ENCODE results near the gene NUDT16L1.

NUDT16L1 gene

GRCh38 chr16:4694642-4695451 lies 1.5 kb downstream of the NUDT16L1 start:
- DNase-seq (ENCODE audit: low read depth), result no peak

GRCh38 chr16:4695473-4696171 lies 2.3 kb downstream of the NUDT16L1 start:
- DNase-seq (ENCODE audit: low read depth), result no peak

GRCh38 chr16:4696172-4696904 lies 3.0 kb downstream of the NUDT16L1 start:
- DNase-seq (ENCODE audit: low read depth), result no peak

- no peak for DNase-seq (ENCODE audit: low read depth)
Observed at GRCh38 chr16:4696905-4697847, 3.8 kb downstream of the NUDT16L1 start.

GRCh38 chr16:4697848-4698291 lies 4.5 kb downstream of the NUDT16L1 start:
- no peak for DNase-seq (ENCODE audit: low read depth)

- DNase-seq (ENCODE audit: low read depth), result no peak
Observed at GRCh38 chr16:4698321-4699045, 5.1 kb downstream of the NUDT16L1 start.

GRCh38 chr16:4699046-4699556 lies 5.7 kb downstream of the NUDT16L1 start:
- DNase-seq (ENCODE audit: low read depth), result no peak

GRCh38 chr16:4700380-4700996 lies 7.1 kb downstream of the NUDT16L1 start:
- no peak for DNase-seq (ENCODE audit: low read depth)

GRCh38 chr16:4700997-4701743 lies 7.8 kb downstream of the NUDT16L1 start:
- DNase-seq (ENCODE audit: low read depth), result no peak

GRCh38 chr16:4701791-4702465 lies 8.6 kb downstream of the NUDT16L1 start:
- no peak for DNase-seq (ENCODE audit: low read depth)

GRCh38 chr16:4702466-4702808 lies 9.1 kb downstream of the NUDT16L1 start:
- DNase-seq (ENCODE audit: low read depth), result no peak

GRCh38 chr16:4703906-4704305 lies 10.5 kb downstream of the NUDT16L1 start:
- no peak for DNase-seq (ENCODE audit: low read depth)

- no peak for DNase-seq (ENCODE audit: low read depth)
Observed at GRCh38 chr16:4704491-4704890, 11.1 kb downstream of the NUDT16L1 start.

- DNase-seq (ENCODE audit: low read depth), result no peak
Observed at GRCh38 chr16:4704913-4705312, 11.6 kb downstream of the NUDT16L1 start.

GRCh38 chr16:4706871-4707270 lies 13.5 kb downstream of the NUDT16L1 start:
- no peak for DNase-seq (ENCODE audit: low read depth)

- DNase-seq (ENCODE audit: low read depth), result no peak
Observed at GRCh38 chr16:4709481-4709880, 16.1 kb downstream of the NUDT16L1 start.

- DNase-seq (ENCODE audit: low read depth), result no peak
Observed at GRCh38 chr16:4713663-4714501, 20.5 kb downstream of the NUDT16L1 start.

GRCh38 chr16:4714996-4715395 lies 21.6 kb downstream of the NUDT16L1 start:
- DNase-seq (ENCODE audit: low read depth), result no peak

Measured in activated T-cell treated with anti-CD3 and anti-CD28 coated beads for 1 hour (primary cell).